AG09319 (cell line): ENCODE data around the gene CPEB4.
A peak's percentile ranks its signal among the peaks of the same experiment; 100 is the strongest.

Source experiments
- DNase-seq: peaks from one replicate; pipeline ENCODE4 v3.0.0-alpha.2; 2010; ENCODE audit warnings: low read depth; ENCODE audit errors: extremely low read depth
- TF ChIP-seq, protein P1 (sequence below): IDR thresholded peaks from 2 replicates; pipeline ENCODE4 v1.5.1; 2011; ENCODE audit warnings: low read depth, mild to moderate bottlenecking, inconsistent platforms, low read length, moderate library complexity

The CPEB4 gene

GRCh38 chr5:173880306-173880985, 7.7 kb upstream of the CPEB4 start:
- DNase-seq, result peak; percentile 29
- TF ChIP-seq, protein P1, sequence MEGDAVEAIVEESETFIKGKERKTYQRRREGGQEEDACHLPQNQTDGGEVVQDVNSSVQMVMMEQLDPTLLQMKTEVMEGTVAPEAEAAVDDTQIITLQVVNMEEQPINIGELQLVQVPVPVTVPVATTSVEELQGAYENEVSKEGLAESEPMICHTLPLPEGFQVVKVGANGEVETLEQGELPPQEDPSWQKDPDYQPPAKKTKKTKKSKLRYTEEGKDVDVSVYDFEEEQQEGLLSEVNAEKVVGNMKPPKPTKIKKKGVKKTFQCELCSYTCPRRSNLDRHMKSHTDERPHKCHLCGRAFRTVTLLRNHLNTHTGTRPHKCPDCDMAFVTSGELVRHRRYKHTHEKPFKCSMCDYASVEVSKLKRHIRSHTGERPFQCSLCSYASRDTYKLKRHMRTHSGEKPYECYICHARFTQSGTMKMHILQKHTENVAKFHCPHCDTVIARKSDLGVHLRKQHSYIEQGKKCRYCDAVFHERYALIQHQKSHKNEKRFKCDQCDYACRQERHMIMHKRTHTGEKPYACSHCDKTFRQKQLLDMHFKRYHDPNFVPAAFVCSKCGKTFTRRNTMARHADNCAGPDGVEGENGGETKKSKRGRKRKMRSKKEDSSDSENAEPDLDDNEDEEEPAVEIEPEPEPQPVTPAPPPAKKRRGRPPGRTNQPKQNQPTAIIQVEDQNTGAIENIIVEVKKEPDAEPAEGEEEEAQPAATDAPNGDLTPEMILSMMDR, result no peak

- TF ChIP-seq, protein P1, result no peak
- no peak for DNase-seq
These were observed 6.2 kb upstream of the CPEB4 start for GRCh38 chr5:173881811-173882575.

DNA sequence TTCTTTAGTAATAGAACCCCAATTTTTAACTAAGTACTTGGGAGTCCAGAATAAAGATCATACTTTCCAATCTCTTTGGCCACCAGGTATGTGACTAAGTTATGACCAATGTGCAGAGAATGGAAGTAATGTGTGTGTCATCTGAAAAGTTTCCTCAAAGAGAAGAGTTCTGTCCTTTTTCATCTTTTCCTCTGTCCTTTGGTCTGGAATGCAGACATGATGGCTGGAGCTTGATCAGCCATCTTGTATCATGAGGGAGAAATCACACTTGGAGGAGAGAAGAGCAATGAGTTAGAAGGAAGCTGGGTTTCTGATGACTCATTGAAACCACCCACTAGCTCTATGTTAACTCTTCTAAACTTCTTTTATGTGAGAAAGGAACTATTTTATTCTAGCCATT, 5.5 kb upstream of the CPEB4 start:
- DNase-seq, result no peak
- TF ChIP-seq, protein P1, result no peak

- TF ChIP-seq, protein P1, result no peak
- no peak for DNase-seq
These were observed 4.7 kb upstream of the CPEB4 start for GRCh38 chr5:173883347-173883924.

DNA sequence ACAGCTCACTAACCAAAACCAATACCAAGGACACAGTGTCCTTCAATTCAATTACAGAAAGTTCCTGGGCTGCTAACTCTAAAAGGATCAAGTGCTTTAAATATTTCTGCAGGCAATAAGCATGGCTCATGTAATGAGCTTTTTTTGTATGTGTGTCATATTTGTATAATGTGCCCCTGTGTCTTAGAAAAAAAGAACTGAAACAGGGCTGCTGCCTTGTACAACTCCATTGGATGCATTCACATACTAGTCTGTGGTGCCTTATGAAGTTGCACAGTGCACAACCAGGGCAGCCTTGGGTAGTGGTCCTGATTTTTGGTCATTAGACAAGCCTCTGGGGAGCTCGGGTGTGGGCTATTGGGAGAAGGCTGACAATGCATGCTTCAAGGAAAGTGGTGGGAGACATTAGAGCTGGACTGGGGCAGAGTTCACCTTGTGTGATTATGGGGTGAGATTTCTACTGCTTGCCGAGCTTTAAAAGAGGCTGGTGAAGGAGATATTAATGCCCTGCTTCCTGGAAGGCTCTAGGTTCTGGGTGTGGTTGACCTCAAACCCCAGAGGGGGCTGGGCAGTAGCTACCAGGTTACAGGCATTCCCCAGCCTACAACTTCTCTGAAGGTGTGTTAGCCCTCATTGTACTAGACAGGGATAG, 3.6 kb upstream of the CPEB4 start:
- DNase-seq, result no peak
- TF ChIP-seq, protein P1, result no peak

GRCh38 chr5:173885054-173885443, 3.1 kb upstream of the CPEB4 start:
- no peak for DNase-seq
- TF ChIP-seq, protein P1, result no peak

- DNase-seq, result no peak
- TF ChIP-seq, protein P1, result no peak
These were observed 2.6 kb upstream of the CPEB4 start for GRCh38 chr5:173885475-173886010.
